Thyroid gland (tissue), 4 donors: ENCODE measurements around the gene NDUFB3.

Experiments
- CTCF ChIP-seq, 6 experiments: fragments of 200-600 bp in 3 of 6; fragments of 450-650 bp in 3 of 6; sonication (generic) in 3 of 6; IDR thresholded peaks; one replicate each; pipeline ENCODE4 v1.5.1; 2016 to 2019; ENCODE audit warnings: antibody characterized with exemption in 6 of 6, mild to moderate bottlenecking in 2 of 6, inconsistent platforms in 1 of 6, moderate library complexity in 1 of 6
- POLR2A ChIP-seq, 2 donors: fragments of 450-650 bp; IDR thresholded peaks; one replicate each; pipeline ENCODE4 v1.6.1; 2017; ENCODE audit warnings: antibody characterized with exemption in 2 of 2, mild to moderate bottlenecking in 2 of 2, moderate library complexity in 1 of 2

- no peak for TF ChIP-seq CTCF (IDR thresholded peaks at IDR 0.05)
- no peak for TF ChIP-seq POLR2A (IDR thresholded peaks at IDR 0.05)
These were observed 43.0 kb downstream of the NDUFB3 start for GRCh38 chr2:201114846-201115245.
